ENCODE results near the gene ATP5F1A.
"Not testable (repeated sequence)": the region's sequence is repeated elsewhere in the genome, so short reads cannot be mapped to it uniquely, and the experiment has no call there.

Gene ATP5F1A

DNA sequence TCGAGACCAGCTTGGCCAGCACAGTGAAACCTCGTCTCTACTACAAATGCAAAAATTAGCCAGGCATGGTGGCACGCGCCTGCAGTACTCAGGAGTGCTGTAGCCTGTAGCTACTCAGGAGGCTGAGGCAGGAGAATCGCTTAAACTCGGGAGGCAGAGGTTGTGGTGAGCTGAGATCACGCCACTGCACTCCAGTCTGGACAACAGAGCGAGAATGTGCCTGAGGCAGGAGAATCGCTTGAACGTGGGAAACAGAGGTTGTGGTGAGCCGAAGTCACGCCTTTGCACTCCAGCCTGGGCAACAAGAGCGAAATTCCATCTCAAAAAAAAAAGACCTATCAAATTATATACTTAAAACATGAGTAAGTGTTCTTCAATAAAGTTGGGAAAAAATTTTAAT, 50.7 kb downstream of the ATP5F1A start:
- not testable (repeated sequence) for DNase-seq (ENCODE audit: low spot score)

DNA sequence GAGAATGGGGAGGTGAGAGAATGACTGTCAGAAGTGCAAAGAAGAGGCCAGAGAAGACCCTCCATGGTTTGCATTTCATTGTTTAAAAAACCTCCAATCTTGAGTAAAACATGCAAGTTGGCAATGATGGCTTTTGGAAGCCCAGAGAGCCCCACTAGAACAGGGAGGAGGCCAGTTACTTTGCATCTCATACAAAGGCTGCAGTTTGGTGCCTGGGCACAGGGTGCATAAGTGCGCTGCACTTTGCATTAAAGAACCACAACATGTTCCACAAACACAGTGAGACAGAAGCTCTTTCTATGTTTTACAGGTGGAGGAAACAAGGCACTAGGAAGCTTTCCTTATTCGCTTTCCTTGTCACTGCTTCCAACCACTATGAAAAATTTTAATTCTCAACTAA, 51.4 kb downstream of the ATP5F1A start:
- no peak for DNase-seq (ENCODE audit: low spot score)

DNA sequence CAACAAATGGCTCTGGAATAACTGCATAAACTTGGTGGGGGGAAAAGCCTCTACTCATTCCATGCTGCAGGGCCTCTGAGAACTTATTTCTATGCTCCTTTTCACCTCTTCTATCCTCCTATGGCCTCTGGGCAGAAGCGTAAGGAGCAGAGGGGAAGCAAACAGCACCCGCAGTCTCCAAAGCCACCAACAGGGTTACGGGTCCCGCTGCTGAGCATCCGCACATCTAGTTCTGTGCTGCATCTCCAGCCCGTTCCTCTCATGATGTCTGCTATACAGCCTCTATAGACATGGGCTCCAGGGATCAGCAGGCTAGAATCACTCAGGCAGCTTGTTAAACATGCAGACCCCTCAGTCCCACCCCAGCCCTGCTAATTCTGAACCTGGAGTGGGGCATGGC, 52.0 kb downstream of the ATP5F1A start:
- no peak for DNase-seq (ENCODE audit: low spot score)

DNA sequence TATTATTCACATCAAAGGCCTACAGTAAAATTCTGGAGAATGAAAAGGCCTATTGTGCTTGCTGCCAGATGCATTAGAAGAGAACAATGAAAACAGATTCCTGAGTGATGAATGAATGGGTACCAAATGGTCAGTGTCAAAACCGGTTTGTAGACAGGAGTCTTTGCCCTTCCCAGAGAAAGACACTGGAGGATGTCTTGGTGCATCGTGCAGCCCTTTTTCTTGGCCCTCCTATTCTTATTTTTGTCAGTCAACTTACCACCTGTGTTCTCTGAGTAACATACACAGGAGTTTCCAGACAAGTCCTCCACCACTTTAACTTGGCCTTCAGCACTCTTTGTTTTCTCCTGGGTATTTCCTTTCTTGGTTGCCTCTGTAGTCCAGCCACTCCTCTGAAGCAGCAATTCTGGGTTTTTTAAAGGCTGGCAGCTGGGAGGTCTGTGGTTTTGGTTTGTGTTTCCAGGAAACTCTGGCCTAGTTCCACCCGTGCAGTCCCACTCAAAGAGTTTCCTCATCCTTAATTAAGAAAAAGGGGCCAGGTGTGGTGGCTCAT, 55.4 kb downstream of the ATP5F1A start:
- DNase-seq (ENCODE audit: low spot score), result peak; percentile 13

DNA sequence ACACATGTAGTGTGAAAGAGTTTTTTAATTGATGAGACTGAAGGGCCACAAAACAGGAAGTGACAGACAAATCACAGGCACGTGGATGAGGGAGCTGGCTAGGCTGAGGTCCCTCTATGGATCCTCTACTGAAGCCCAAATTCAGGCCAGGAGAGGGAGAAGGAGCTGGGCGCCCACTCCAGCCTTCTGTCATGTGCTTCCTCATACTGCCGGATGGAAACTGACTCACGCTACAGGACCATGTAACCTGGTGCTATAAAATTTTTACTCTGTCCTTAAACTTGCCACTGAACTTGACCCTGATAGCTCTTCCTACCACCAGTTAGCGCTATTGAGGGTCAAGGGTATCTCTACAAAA, 57.4 kb downstream of the ATP5F1A start:
- no peak for DNase-seq (ENCODE audit: low spot score)

DNA sequence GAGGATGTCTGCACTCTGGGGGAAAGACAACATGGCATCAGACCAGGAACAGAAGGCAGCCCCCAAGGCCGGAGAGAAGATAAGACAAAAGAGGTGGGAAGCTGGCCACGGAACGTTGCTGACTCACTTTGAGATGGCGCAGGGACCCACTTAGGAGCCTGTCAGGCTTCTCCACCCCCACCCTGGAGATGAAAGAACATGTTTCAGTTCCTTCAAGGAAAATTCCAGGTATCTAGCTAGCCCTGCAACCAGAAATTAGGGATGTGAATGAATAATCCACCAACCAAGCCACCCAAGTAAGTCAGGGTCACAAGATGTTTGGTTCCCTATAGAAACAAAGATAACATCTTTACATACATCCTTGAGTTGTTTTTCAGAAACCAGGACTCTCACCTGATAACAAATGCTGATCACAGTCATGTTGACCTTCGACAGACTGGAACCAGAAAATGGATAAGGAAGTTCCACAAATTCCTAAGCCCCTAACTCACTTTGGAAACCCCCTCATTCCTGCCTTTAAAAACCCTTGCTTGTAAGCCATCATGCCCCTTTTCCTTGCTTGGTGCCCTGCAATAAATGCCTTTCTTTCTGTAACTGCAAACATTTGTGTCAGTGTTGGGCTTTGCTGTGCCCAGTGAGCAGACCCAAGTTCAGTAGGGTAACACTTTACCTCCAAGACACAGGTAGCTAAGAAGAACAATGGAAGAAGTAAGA, 57.9 kb downstream of the ATP5F1A start:
- DNase-seq (ENCODE audit: low spot score), result no peak

DNA sequence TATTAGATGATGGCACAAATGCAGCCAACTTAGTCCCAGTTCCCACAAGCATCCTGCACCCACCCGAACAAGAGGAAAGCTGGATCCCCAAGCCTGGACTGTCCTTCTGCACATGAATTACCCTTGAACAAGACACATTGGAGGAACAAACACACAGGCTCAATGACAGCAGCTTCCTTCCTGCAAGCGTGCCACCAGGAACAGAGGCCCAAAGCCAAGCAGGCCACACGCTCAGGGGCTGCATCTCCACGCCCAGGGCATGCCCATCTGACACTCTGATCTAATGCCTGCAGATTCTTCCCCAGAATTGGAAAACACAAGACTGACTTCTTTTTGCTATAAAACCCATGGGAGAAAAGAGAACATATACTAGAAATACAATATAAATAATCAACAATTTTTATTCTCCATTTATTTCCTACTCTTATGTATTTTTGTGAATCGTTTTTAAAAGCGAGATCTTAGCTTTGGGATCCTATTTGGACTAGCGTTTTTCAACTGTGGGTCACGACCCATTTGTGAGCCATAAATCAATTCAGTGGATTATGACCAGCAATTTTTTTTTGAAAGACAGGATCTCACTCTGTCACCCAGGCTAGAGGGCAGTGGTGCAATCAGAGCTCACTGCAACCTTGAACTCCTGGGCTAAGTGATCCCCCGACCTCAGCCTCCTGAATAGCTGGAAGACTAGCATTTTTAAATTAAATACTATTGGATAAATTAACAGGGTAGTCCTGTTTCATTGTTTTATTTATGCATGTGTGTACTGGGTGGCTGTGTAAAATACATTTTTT, 60.4 kb downstream of the ATP5F1A start:
- DNase-seq (ENCODE audit: low spot score), result no peak

DNA sequence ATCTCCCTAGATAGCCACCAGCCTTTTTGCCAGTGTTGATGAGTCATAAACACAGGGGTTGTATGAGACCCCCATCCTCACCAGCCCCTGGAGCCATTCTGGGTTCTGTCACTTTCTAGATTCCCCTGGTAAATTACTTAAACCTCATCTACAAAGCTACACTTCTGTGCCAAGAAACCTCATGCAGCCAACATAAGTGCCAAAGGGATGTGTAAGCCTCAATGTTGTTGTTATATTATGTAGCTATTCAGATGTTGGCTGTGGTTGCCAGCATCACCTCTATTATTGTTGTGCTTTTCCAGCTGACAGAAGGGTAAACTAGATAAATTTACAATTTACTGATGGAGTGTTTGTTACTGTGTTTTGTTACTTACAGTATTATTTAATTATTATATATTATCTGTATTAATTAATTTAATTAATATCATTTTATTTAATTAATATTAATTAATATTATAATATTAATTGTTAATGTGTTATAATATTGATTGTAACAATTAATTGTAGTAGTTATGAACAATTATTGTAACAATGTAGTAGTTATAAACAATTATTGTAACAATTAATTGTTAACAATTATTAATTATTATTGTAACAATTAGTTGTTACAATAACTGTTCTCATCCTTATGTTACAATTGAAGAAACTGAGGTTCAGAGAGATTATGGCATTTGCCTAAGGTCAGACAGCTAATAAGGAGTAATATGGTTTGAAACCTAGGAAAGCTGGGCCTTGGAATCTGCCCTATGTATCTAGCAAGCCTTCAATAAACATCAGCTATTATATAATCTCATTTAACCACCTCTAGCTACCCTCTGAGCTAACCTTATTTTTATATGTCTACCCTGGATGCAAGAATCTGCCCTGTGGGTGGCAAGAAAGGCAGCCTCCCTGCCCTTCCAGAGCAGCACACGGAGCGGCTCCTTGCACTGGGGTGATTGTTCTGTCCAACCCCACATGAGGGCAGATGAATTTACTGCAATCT, 62.1 kb downstream of the ATP5F1A start:
- DNase-seq (ENCODE audit: low spot score), result peak; percentile 22

DNA sequence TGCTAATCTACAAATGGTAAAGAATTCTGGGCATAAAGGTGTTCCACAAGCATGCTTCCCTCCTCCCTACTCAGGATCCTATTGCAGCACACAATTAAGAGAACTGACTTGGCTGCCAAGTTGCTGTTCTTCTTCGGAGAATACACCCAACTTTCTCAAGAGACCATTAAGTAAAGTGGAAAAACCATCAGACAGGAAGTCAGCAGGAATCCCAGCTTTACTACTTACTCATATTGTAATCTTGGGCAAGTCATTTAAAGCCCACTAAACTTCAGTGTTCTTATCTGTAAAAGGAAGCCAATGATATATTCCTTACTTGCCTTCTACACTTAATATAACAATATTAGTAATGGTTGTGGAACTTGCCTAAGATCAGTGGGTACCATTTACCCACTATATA, 63.9 kb downstream of the ATP5F1A start:
- no peak for DNase-seq (ENCODE audit: low spot score)

DNA sequence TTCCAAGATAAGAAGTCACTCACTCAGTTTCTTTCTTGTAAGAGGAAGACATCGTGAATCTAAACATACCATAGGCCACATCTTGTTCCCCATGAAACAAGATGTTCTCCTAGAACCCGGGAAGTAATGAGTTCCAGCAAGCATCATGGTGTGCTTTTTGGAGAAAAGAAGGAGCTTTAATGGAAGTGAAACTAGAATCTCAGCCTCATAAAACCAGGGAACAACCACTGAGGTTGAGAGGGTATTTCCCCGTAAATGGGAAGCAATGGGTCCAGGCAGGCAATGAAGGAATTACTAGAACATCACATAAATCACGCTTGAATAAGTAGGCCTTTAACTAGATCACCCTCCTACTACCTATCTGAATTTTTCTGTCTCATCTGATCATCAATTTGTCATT, 66.4 kb downstream of the ATP5F1A start:
- DNase-seq (ENCODE audit: low spot score), result no peak
